ENCODE data around the gene PLEKHM3. TPM values are rescaled to one million over a fixed set of nuclear protein-coding genes. Genes with fewer than 3 reads are reported as not detected.
A peak's percentile ranks its signal among the peaks of the same experiment; 100 is the strongest.

Gene PLEKHM3
- total and polyA plus RNA-seq, 2 of the 13 experiments (the other 11 are each of a cell fraction or from before 2014, with no cell fraction given), result 4.5 to 4.7 TPM

DNA sequence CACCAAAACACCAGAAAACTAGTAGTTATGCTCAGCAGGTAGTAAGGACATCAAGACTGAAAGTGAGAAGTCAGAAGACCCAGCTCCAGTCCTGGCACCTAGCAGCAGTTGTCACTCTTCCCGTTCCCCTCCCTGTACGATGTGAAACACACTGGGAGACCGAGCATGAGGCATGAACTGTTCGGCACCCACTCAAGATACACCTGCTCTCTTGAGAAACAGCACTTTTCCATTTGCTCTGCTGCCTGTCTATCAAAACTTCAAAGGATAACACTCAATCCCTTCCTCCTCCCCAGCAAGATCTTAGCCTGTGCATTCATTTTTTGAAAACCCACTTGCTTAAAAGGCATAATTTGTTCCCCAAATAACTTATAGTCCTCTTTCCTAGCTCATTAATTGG lies 123.9 kb downstream of the PLEKHM3 start:
- Histone ChIP-seq H3K9ac (ENCODE audit: insufficient read depth, low read depth, low read length) (no peak overlapping the region), H3K27me3 (ENCODE audit: control insufficient read depth in 1 of 2, insufficient read depth in 2 of 2, low read length in 2 of 2) (no peaks in the 10 kb centered on the region), H4K20me1 (ENCODE audit: insufficient read depth, low read length) (no peaks in the 10 kb centered on the region), H3K4me2 (ENCODE audit: low read depth, low read length) (no peak overlapping the region), H3K9me3 (ENCODE audit: low read length) (no peaks in the 10 kb centered on the region), H3K27ac (ENCODE audit: extremely low read length, insufficient read depth, low read length) (no peak overlapping the region), H3K79me2 (ENCODE audit: insufficient read depth, low read length) (no peaks in the 10 kb centered on the region), H3K4me3 (replicated peaks in 1 of 3; ENCODE audit: insufficient read depth in 1 of 3, low read depth in 2 of 3, low read length in 3 of 3) (no peak overlapping the region), H3K4me1 (ENCODE audit: insufficient read depth, low read length) (peaks cover 89% of the 10 kb centered on the region), H2AFZ (ENCODE audit: low read length) (no peak overlapping the region), H3K36me3 (replicated peaks in 1 of 2; ENCODE audit: control insufficient read depth in 1 of 2, insufficient read depth in 2 of 2, low read length in 2 of 2) (no peaks in the 10 kb centered on the region; a peak in 2 of 5 replicates)
- DNase-seq (ENCODE audit: low spot score) (no peak), FAIRE-seq (no peak), ATAC-seq (no peak)
- WGBS (ENCODE audit: low lambda C conversion rate), result 95% methylated on average over 4 of the region's 4 CpGs
- BruUV-seq (replicated peaks), result no TSS peak
- in situ Hi-C loops (cut with HindIII; ENCODE audit: extremely low pct_ligation_motif_present, low pct_unique_long_range_greater_than_20kb), result no loop called here
- TF ChIP-seq PBX2 (CRISPR knock-in tag; IDR thresholded peaks at IDR 0.05) (peak; percentile 46; the same call in 1 of the 2 replicates), EED (CRISPR knock-in tag; IDR thresholded peaks at IDR 0.05) (no peak), SKI (IDR thresholded peaks at IDR 0.05; ENCODE audit: partially characterized antibody) (no peak)
- intact Hi-C loops (cut with micrococcal nuclease; ENCODE audit: unreplicated experiment), result no loop called here
- CTCF ChIA-PET (ENCODE audit: low intra/inter-chr PET ratio, low total read pairs), result no interaction called here
- POLR2A ChIA-PET, result interaction anchor here (1.0 to 1.5 kb wide), 4 partner anchors 25 to 56 kb away, joined by 3 to 4 read pairs (median 3); no protein-coding TSS in a partner anchor

GRCh38 chr2:207898354-207898695 lies 127.0 kb downstream of the PLEKHM3 start:
- no peaks in the 10 kb centered on the region for H3K79me2 ChIP-seq (ENCODE audit: insufficient read depth, low read length)
- H2AFZ ChIP-seq (ENCODE audit: low read length), result no peak overlapping the region
- ATAC-seq (no peak; the same call in 2 of the 3 replicates), FAIRE-seq (no peak), DNase-seq (ENCODE audit: low spot score) (no peak)
- intact Hi-C loops (cut with micrococcal nuclease; ENCODE audit: unreplicated experiment), result loop anchor here (5.0 kb wide), 2 partner anchors 39 to 74 kb away; no protein-coding TSS in a partner anchor
- H4K20me1 ChIP-seq (ENCODE audit: insufficient read depth, low read length), result no peaks in the 10 kb centered on the region
- H3K27me3 ChIP-seq (ENCODE audit: control insufficient read depth in 1 of 2, insufficient read depth in 2 of 2, low read length in 2 of 2), result no peaks in the 10 kb centered on the region
- no peaks in the 10 kb centered on the region; a peak in 2 of 5 replicates for H3K36me3 ChIP-seq (replicated peaks in 1 of 2; ENCODE audit: control insufficient read depth in 1 of 2, insufficient read depth in 2 of 2, low read length in 2 of 2)
- WGBS (ENCODE audit: low lambda C conversion rate), result 55% methylated on average over 8 of the region's 8 CpGs
- ChIA-PET POLR2A (interaction anchor here (0.8 to 7.4 kb wide), 29 partner anchors 8 to 187 kb away, joined by 3 to 86 read pairs (median 8); partner anchors contain the start of genes CCNYL1 and FZD5), CTCF (ENCODE audit: low intra/inter-chr PET ratio, low total read pairs) (interaction anchor here (1.5 kb wide), 1 partner anchor 128 kb away, joined by 3 read pairs; the partner anchor contains the start of gene FZD5)
- peaks cover 80% of the 10 kb centered on the region for H3K4me1 ChIP-seq (ENCODE audit: insufficient read depth, low read length)
- peak overlapping the region; percentile 52 for H3K9ac ChIP-seq (ENCODE audit: insufficient read depth, low read depth, low read length)
- peak overlapping the region in 1 of 3 experiments; percentile 54; a peak in 1 of 6 replicates for H3K4me3 ChIP-seq (replicated peaks in 1 of 3; ENCODE audit: insufficient read depth in 1 of 3, low read depth in 2 of 3, low read length in 3 of 3)
- in situ Hi-C loops (cut with HindIII; ENCODE audit: extremely low pct_ligation_motif_present, low pct_unique_long_range_greater_than_20kb), result no loop called here
- H3K27ac ChIP-seq (ENCODE audit: extremely low read length, insufficient read depth, low read length), result peak overlapping the region; percentile 88
- H3K9me3 ChIP-seq (ENCODE audit: low read length), result no peaks in the 10 kb centered on the region
- peak overlapping the region; percentile 82 for H3K4me2 ChIP-seq (ENCODE audit: low read depth, low read length)
- no TSS peak for BruUV-seq (replicated peaks)
- peak; percentile 2; the same call in 1 of the 2 replicates for TF ChIP-seq ZNF350 (CRISPR knock-in tag; IDR thresholded peaks at IDR 0.05; ENCODE audit: borderline replicate concordance, low read depth)
- no peak for TF ChIP-seq HCFC1 (IDR thresholded peaks at IDR 0.05; ENCODE audit: low read depth, low read length)
- TF ChIP-seq YEATS4 (CRISPR knock-in tag; IDR thresholded peaks at IDR 0.05; ENCODE audit: borderline replicate concordance), result no peak
- 0 out of 2 replicates have a peak, but pooled peaks have one; percentile 34 for TF ChIP-seq HIVEP1 (CRISPR knock-in tag; IDR thresholded peaks at IDR 0.05)
- peak; percentile 73 for TF ChIP-seq ZBTB38 (CRISPR knock-in tag; IDR thresholded peaks at IDR 0.05)
- TF ChIP-seq ZFX (CRISPR knock-in tag; IDR thresholded peaks at IDR 0.05; ENCODE audit: low read depth), result 0 out of 2 replicates have a peak, but pooled peaks have one; percentile 32
- TF ChIP-seq MXD1 (CRISPR knock-in tag; IDR thresholded peaks at IDR 0.05), result 0 out of 2 replicates have a peak, but pooled peaks have one; percentile 28
- peak; percentile 58 for TF ChIP-seq ZEB1 (IDR thresholded peaks at IDR 0.05; ENCODE audit: insufficient replicate concordance, low read depth)
- TF ChIP-seq ZSCAN9 (CRISPR knock-in tag; IDR thresholded peaks at IDR 0.05; ENCODE audit: borderline replicate concordance), result peak; percentile 18; the same call in 1 of the 2 replicates
- TF ChIP-seq ZNF30 (CRISPR knock-in tag; IDR thresholded peaks at IDR 0.05), result 0 out of 2 replicates have a peak, but pooled peaks have one; percentile 51
- TF ChIP-seq FIP1L1 (IDR thresholded peaks at IDR 0.05; ENCODE audit: borderline replicate concordance, insufficient read depth, low read depth, low read length), result no peak
- no peak for TF ChIP-seq NFKBIZ (CRISPR knock-in tag; IDR thresholded peaks at IDR 0.05)
- TF ChIP-seq ETV6 (CRISPR knock-in tag; conservative IDR thresholded peaks at IDR 0.05), result 0 out of 2 replicates have a peak, but pooled peaks have one; percentile 57
- no peak for TF ChIP-seq ZKSCAN5 (CRISPR knock-in tag; IDR thresholded peaks at IDR 0.05)
- 0 out of 2 replicates have a peak, but pooled peaks have one; percentile 16 for TF ChIP-seq ZNF619 (CRISPR knock-in tag; IDR thresholded peaks at IDR 0.05)
- 0 out of 2 replicates have a peak, but pooled peaks have one; percentile 2 for TF ChIP-seq SMAD3 (CRISPR knock-in tag; IDR thresholded peaks at IDR 0.05)

All from HepG2 (cell line).